A673 (cell line): Measurements from ENCODE around the gene BBS7. TPM values are rescaled to one million over a fixed set of nuclear protein-coding genes. Genes with fewer than 3 reads are reported as not detected.

Source experiments
- BruUV-seq: library from RNA; stranded (reverse); fragments of 400-500 nt; replicated peaks from 2 replicates; lab custom pipeline; 2021; lab: Mats Ljungman, UMichigan
- CTCF ChIA-PET: fragments of 300-600 bp; sonication (Branson Sonifier 250); formaldehyde crosslinking; loops from one replicate; lab custom pipeline; 2022; ENCODE audit warnings: antibody characterized with exemption; lab: Charles Lee
- POLR2A ChIA-PET: fragments of 300-600 bp; sonication (Branson Sonifier 250); formaldehyde crosslinking; loops from one replicate; lab custom pipeline; 2022; ENCODE audit warnings: antibody characterized with exemption; ENCODE audit not compliant: low non-redundant PET; lab: Charles Lee
- DNase-seq: peaks from one replicate; pipeline ENCODE4 v3.0.0-alpha.2; 2015; ENCODE audit warnings: low spot score
- H3K27ac ChIP-seq: fragments of 200-600 bp; sonication (generic); 2 replicates; pipeline ENCODE4 v1.5.1; 2016; ENCODE audit warnings: mixed run types, low read depth, mild to moderate bottlenecking, mixed read lengths, antibody characterized with exemption, low read length; ENCODE audit not compliant: poor library complexity, severe bottlenecking
- H3K27me3 ChIP-seq: fragments of 200-600 bp; sonication (generic); replicated peaks from 2 replicates; pipeline ENCODE4 v1.6.1; 2017; ENCODE audit warnings: mixed run types, low read depth, mild to moderate bottlenecking, mixed read lengths, antibody characterized with exemption, low read length; ENCODE audit not compliant: insufficient read depth, poor library complexity
- H3K36me3 ChIP-seq: fragments of 200-600 bp; sonication (generic); 2 replicates; pipeline ENCODE4 v1.6.1; 2016; ENCODE audit warnings: mixed run types, mild to moderate bottlenecking, mixed read lengths, antibody characterized with exemption, low read length; ENCODE audit not compliant: insufficient read depth, poor library complexity, severe bottlenecking
- H3K4me1 ChIP-seq: fragments of 200-600 bp; sonication (generic); 2 replicates; pipeline ENCODE4 v1.6.1; 2017; ENCODE audit warnings: mixed run types, mild to moderate bottlenecking, mixed read lengths, antibody characterized with exemption, low read length; ENCODE audit not compliant: insufficient read depth, poor library complexity, severe bottlenecking
- H3K4me3 ChIP-seq: fragments of 200-600 bp; sonication (generic); 2 replicates; pipeline ENCODE4 v1.5.1; 2016; ENCODE audit warnings: low read depth, mixed run types, mild to moderate bottlenecking, mixed read lengths, low read length; ENCODE audit not compliant: poor library complexity, severe bottlenecking
- H3K9me3 ChIP-seq: fragments of 200-600 bp; sonication (generic); 2 replicates; pipeline ENCODE4 v1.6.1; 2016; ENCODE audit warnings: mixed run types, low read depth, mild to moderate bottlenecking, mixed read lengths, antibody characterized with exemption, low read length; ENCODE audit not compliant: poor library complexity, severe bottlenecking
- EZH2 ChIP-seq: fragments of 200-600 bp; sonication (generic); IDR thresholded peaks from 2 replicates; pipeline ENCODE4 v1.6.1; 2017; ENCODE audit warnings: borderline replicate concordance, low read depth, mild to moderate bottlenecking, mixed read lengths, antibody characterized with exemption, low read length; ENCODE audit not compliant: poor library complexity, severe bottlenecking
- intact Hi-C: fragments of 100-400 bp; cut with micrococcal nuclease; formaldehyde crosslinking; loops from one replicate; pipeline ENCODE4 v1.10.0; 2022; ENCODE audit not compliant: unreplicated experiment
- total RNA-seq: library from RNA; stranded (reverse); gene quantifications from 2 replicates; pipeline ENCODE4 v1.2.3, GENCODE V29; 2021
- TF ChIP-seq, protein P1 (sequence below): fragments of 300-800, 200-600 bp; sonication (generic); conservative IDR thresholded peaks from 2 replicates; pipeline ENCODE4 v1.5.1; 2017; ENCODE audit warnings: low read depth, mild to moderate bottlenecking, antibody characterized with exemption, low read length, moderate library complexity, mixed read lengths

Gene BBS7
- total RNA-seq, 1 experiment from 2014 or later: 26.7 TPM

DNA sequence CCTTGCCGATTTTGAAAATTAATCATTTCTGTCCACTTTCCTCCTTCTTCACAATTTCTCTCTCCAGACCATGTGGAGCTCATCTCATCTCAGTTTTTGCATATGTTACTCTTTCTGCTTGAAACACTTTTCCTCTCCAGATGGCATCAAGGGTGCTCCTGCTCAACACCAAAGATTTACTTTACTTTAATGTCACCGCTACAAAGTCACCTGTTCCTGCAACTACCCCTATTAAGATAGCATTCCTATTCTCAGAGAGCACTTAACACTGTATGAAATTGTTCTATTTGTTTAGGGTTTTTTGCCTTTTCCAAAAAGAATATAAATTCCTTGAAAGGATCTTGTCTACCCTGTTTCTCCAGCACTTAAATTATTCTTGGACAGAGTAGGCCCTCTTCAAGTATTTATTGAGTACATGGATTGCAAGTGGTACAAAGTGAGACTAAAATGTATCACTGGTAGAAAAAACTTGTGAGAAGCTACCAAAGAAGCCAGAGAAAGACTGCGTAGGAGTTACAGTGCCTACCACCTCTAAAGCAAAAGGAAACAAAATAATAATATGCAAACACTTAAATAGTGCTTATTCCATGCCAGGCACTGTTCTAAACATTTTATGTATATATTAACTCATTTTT, 70.3 kb downstream of the BBS7 start:
- ChIA-PET POLR2A (no interaction called here), CTCF (no interaction called here)
- peaks cover 12% of the 10 kb centered on the region for H3K4me1 ChIP-seq
- no peak for DNase-seq
- no peaks in the 10 kb centered on the region for H3K9me3 ChIP-seq
- TF ChIP-seq EZH2: no peak
- peaks cover 26% of the 10 kb centered on the region for H3K36me3 ChIP-seq
- H3K4me3 ChIP-seq: no peak overlapping the region
- no peaks in the 10 kb centered on the region for H3K27me3 ChIP-seq
- intact Hi-C loops: no loop called here
- H3K27ac ChIP-seq: no peak overlapping the region
- BruUV-seq: no TSS peak

DNA sequence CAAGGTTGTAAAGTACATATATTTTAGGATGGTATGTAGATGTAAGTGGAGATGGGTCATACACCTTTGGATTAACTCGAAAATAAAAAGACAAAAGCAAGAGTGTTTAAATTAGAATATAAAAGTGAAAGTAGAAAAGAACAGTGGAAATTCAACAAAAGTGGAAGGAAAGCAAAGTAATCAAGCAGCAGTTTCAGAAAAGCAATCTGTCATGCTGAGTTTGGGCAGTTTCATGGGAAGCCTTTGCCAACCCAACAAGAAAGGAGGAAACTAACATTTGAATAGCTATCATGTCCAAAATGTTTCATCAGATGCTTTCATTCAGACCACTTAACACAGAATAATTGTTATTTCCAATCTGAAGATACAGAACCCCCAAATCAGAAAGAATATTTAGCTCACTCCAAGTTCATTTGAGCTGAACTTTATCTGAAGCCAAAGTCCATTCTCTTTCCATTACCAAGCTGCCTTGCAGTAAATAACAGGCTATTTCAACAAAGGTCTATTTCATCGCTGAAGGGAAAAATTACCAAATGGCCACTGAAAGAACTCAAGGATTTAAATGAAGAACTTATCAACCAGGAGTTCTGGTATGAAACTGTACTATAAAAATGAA, 71.0 kb downstream of the BBS7 start:
- ChIA-PET POLR2A (no interaction called here), CTCF (no interaction called here)
- TF ChIP-seq, protein P1, sequence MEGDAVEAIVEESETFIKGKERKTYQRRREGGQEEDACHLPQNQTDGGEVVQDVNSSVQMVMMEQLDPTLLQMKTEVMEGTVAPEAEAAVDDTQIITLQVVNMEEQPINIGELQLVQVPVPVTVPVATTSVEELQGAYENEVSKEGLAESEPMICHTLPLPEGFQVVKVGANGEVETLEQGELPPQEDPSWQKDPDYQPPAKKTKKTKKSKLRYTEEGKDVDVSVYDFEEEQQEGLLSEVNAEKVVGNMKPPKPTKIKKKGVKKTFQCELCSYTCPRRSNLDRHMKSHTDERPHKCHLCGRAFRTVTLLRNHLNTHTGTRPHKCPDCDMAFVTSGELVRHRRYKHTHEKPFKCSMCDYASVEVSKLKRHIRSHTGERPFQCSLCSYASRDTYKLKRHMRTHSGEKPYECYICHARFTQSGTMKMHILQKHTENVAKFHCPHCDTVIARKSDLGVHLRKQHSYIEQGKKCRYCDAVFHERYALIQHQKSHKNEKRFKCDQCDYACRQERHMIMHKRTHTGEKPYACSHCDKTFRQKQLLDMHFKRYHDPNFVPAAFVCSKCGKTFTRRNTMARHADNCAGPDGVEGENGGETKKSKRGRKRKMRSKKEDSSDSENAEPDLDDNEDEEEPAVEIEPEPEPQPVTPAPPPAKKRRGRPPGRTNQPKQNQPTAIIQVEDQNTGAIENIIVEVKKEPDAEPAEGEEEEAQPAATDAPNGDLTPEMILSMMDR: no peak
- no peak for TF ChIP-seq EZH2
- intact Hi-C loops: no loop called here
- no TSS peak for BruUV-seq
- H3K27me3 ChIP-seq: no peaks in the 10 kb centered on the region
- H3K36me3 ChIP-seq: peaks cover 19% of the 10 kb centered on the region
- DNase-seq: no peak
- H3K27ac ChIP-seq: no peak overlapping the region
- no peak overlapping the region for H3K4me3 ChIP-seq
- H3K9me3 ChIP-seq: no peaks in the 10 kb centered on the region
- peaks cover 13% of the 10 kb centered on the region for H3K4me1 ChIP-seq

DNA sequence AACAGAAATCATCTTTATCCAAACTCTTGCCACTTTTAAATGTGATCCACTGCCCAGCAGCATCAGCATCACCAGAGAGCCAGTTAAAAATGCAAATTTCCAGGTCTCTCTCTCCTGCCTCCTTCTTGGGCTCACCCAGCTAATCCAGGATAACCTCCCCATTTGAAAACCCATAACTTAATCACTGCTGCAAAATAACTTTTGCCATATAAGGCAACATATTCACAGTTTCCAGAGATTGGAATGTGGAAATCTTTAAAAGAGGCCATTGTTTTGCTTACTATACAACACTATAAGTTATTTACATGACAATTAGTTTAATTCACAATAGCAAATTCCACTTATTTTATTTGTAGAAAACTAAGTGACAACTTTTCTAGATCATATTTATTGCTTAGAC, 74.0 kb downstream of the BBS7 start:
- no peak overlapping the region for H3K27ac ChIP-seq
- H3K4me3 ChIP-seq: no peak overlapping the region
- TF ChIP-seq, protein P1: no peak
- TF ChIP-seq EZH2: no peak
- ChIA-PET CTCF (no interaction called here), POLR2A (no interaction called here)
- no peaks in the 10 kb centered on the region for H3K9me3 ChIP-seq
- peaks cover 4% of the 10 kb centered on the region for H3K4me1 ChIP-seq
- intact Hi-C loops: no loop called here
- no peaks in the 10 kb centered on the region for H3K36me3 ChIP-seq
- no TSS peak for BruUV-seq
- DNase-seq: no peak
- no peaks in the 10 kb centered on the region for H3K27me3 ChIP-seq
